ENCODE measurements around the gene CRISPLD2.

CRISPLD2 gene

GRCh38 chr16:84885342-84885910 lies 65.6 kb downstream of the CRISPLD2 start:
- DNase-seq (ENCODE audit: low read depth): no peak

GRCh38 chr16:84886497-84887090 lies 66.8 kb downstream of the CRISPLD2 start:
- DNase-seq (ENCODE audit: low read depth): no peak

- DNase-seq (ENCODE audit: low read depth): no peak
Measured at GRCh38 chr16:84887207-84887606, 67.4 kb downstream of the CRISPLD2 start.

GRCh38 chr16:84888450-84888849 lies 68.7 kb downstream of the CRISPLD2 start:
- DNase-seq (ENCODE audit: low read depth): no peak

GRCh38 chr16:84889066-84889465 lies 69.3 kb downstream of the CRISPLD2 start:
- DNase-seq (ENCODE audit: low read depth): no peak

- no peak for DNase-seq (ENCODE audit: low read depth)
Measured at GRCh38 chr16:84890427-84890826, 70.6 kb downstream of the CRISPLD2 start.

GRCh38 chr16:84891149-84891795 lies 71.5 kb downstream of the CRISPLD2 start:
- DNase-seq (ENCODE audit: low read depth): no peak

GRCh38 chr16:84892097-84892496 lies 72.3 kb downstream of the CRISPLD2 start:
- DNase-seq (ENCODE audit: low read depth): no peak

GRCh38 chr16:84893467-84893848 lies 73.7 kb downstream of the CRISPLD2 start:
- DNase-seq (ENCODE audit: low read depth): no peak

GRCh38 chr16:84893849-84894599 lies 74.2 kb downstream of the CRISPLD2 start:
- DNase-seq (ENCODE audit: low read depth): no peak

- no peak for DNase-seq (ENCODE audit: low read depth)
Measured at GRCh38 chr16:84895016-84895415, 75.2 kb downstream of the CRISPLD2 start.

- no peak for DNase-seq (ENCODE audit: low read depth)
Measured at GRCh38 chr16:84896847-84897246, 77.1 kb downstream of the CRISPLD2 start.

GRCh38 chr16:84897911-84898377 lies 78.2 kb downstream of the CRISPLD2 start:
- no peak for DNase-seq (ENCODE audit: low read depth)

GRCh38 chr16:84898447-84898846 lies 78.7 kb downstream of the CRISPLD2 start:
- no peak for DNase-seq (ENCODE audit: low read depth)

- DNase-seq (ENCODE audit: low read depth): no peak
Measured at GRCh38 chr16:84899414-84899813, 79.6 kb downstream of the CRISPLD2 start.

- no peak for DNase-seq (ENCODE audit: low read depth)
Measured at GRCh38 chr16:84905965-84906460, 86.2 kb downstream of the CRISPLD2 start.

- no peak for DNase-seq (ENCODE audit: low read depth)
Measured at GRCh38 chr16:84907051-84907450, 87.3 kb downstream of the CRISPLD2 start.

GRCh38 chr16:84907575-84907974 lies 87.8 kb downstream of the CRISPLD2 start:
- DNase-seq (ENCODE audit: low read depth): no peak

- no peak for DNase-seq (ENCODE audit: low read depth)
Measured at GRCh38 chr16:84909476-84910085, 89.8 kb downstream of the CRISPLD2 start.

- no peak for DNase-seq (ENCODE audit: low read depth)
Measured at GRCh38 chr16:84911486-84912216, 91.9 kb downstream of the CRISPLD2 start.

GRCh38 chr16:84913315-84913714 lies 93.5 kb downstream of the CRISPLD2 start:
- DNase-seq (ENCODE audit: low read depth): no peak

GRCh38 chr16:84914273-84914672 lies 94.5 kb downstream of the CRISPLD2 start:
- DNase-seq (ENCODE audit: low read depth): no peak

Measured in activated T-cell treated with anti-CD3 and anti-CD28 coated beads for 24 hours (primary cell).